ENCODE measurements around the gene PRSS23.
"Not testable (repeated sequence)": the region's sequence is repeated elsewhere in the genome, so short reads cannot be mapped to it uniquely, and the experiment has no call there.

The PRSS23 gene

GRCh38 chr11:86800076-86800959, at the start of gene PRSS23:
Gene PRSS23 (plus strand): TSS chr11:86800542. CDS start chr11:86807644, 7,102 bp downstream.
- peak; percentile 13 for DNase-seq (ENCODE audit: low spot score)

GRCh38 chr11:86753459-86753858, 46.9 kb upstream of the PRSS23 start:
- DNase-seq (ENCODE audit: low spot score): no peak

- no peak for DNase-seq (ENCODE audit: low spot score)
These were observed 45.2 kb upstream of the PRSS23 start for GRCh38 chr11:86755146-86755545.

- DNase-seq (ENCODE audit: low spot score): no peak
These were observed 42.2 kb upstream of the PRSS23 start for GRCh38 chr11:86758171-86758570.

- no peak for DNase-seq (ENCODE audit: low spot score)
These were observed 39.8 kb upstream of the PRSS23 start for GRCh38 chr11:86760577-86760976.

- DNase-seq (ENCODE audit: low spot score): no peak
These were observed 38.4 kb upstream of the PRSS23 start for GRCh38 chr11:86761978-86762377.

- DNase-seq (ENCODE audit: low spot score): no peak
These were observed 35.1 kb upstream of the PRSS23 start for GRCh38 chr11:86765203-86765602.

- DNase-seq (ENCODE audit: low spot score): no peak
These were observed 34.5 kb upstream of the PRSS23 start for GRCh38 chr11:86765878-86766277.

- no peak for DNase-seq (ENCODE audit: low spot score)
These were observed 31.1 kb upstream of the PRSS23 start for GRCh38 chr11:86769219-86769618.

GRCh38 chr11:86770473-86771027, 29.8 kb upstream of the PRSS23 start:
- not testable (repeated sequence) for DNase-seq (ENCODE audit: low spot score)

GRCh38 chr11:86772999-86773398, 27.3 kb upstream of the PRSS23 start:
- DNase-seq (ENCODE audit: low spot score): no peak

- no peak for DNase-seq (ENCODE audit: low spot score)
These were observed 26.7 kb upstream of the PRSS23 start for GRCh38 chr11:86773513-86774252.

- no peak for DNase-seq (ENCODE audit: low spot score)
These were observed 25.9 kb upstream of the PRSS23 start for GRCh38 chr11:86774417-86774816.

- no peak for DNase-seq (ENCODE audit: low spot score)
These were observed 25.0 kb upstream of the PRSS23 start for GRCh38 chr11:86775361-86775760.

- DNase-seq (ENCODE audit: low spot score): no peak
These were observed 18.8 kb upstream of the PRSS23 start for GRCh38 chr11:86781546-86781945.

GRCh38 chr11:86782742-86783141, 17.6 kb upstream of the PRSS23 start:
- no peak for DNase-seq (ENCODE audit: low spot score)

GRCh38 chr11:86783661-86784060, 16.7 kb upstream of the PRSS23 start:
- no peak for DNase-seq (ENCODE audit: low spot score)

- DNase-seq (ENCODE audit: low spot score): no peak
These were observed 16.1 kb upstream of the PRSS23 start for GRCh38 chr11:86784241-86784681.

- DNase-seq (ENCODE audit: low spot score): no peak
These were observed 14.8 kb upstream of the PRSS23 start for GRCh38 chr11:86785576-86785975.

- no peak for DNase-seq (ENCODE audit: low spot score)
These were observed 13.3 kb upstream of the PRSS23 start for GRCh38 chr11:86787018-86787536.

GRCh38 chr11:86787656-86788055, 12.7 kb upstream of the PRSS23 start:
- no peak for DNase-seq (ENCODE audit: low spot score)

- no peak for DNase-seq (ENCODE audit: low spot score)
These were observed 10.1 kb upstream of the PRSS23 start for GRCh38 chr11:86790195-86790725.
